HEK293T (cell line): ENCODE data around the gene VOPP1.

ENCODE experiments used
- CTCF ChIA-PET: fragments of 350-600 bp; formaldehyde crosslinking; extraction: SDS; loops from one replicate; lab custom pipeline; 2021; ENCODE audit warnings: antibody characterized with exemption, inconsistent platforms; lab: Yijun Ruan, JAX
- POLR2A ChIA-PET: fragments of 350-600 bp; formaldehyde crosslinking; extraction: SDS; loops from one replicate; lab custom pipeline; 2020; ENCODE audit warnings: antibody characterized with exemption, inconsistent platforms; lab: Yijun Ruan, JAX
- DNase-seq: peaks from one replicate; pipeline ENCODE4 v3.0.0; 2012; ENCODE audit warnings: mixed read lengths; ENCODE audit errors: extremely low spot score
- ARNT ChIP-seq: fragments of 450-650 bp; IDR thresholded peaks from 2 replicates; pipeline ENCODE4 v1.6.1; 2017; ENCODE audit warnings: mild to moderate bottlenecking
- BHLHE40 ChIP-seq: fragments of 450-650 bp; IDR thresholded peaks from 2 replicates; pipeline ENCODE4 v1.6.1; 2016; ENCODE audit warnings: mild to moderate bottlenecking, moderate library complexity, borderline replicate concordance
- CTBP1 ChIP-seq: fragments of 450-650 bp; IDR thresholded peaks from 2 replicates; pipeline ENCODE4 v1.6.1; 2016; ENCODE audit warnings: borderline replicate concordance
- ELF4 ChIP-seq: fragments of 450-650 bp; IDR thresholded peaks from 2 replicates; pipeline ENCODE4 v1.6.1; 2017; ENCODE audit warnings: antibody characterized with exemption
- FOXA1 ChIP-seq: fragments of 450-650 bp; IDR thresholded peaks from 2 replicates; pipeline ENCODE4 v1.6.1; 2016; ENCODE audit warnings: mild to moderate bottlenecking
- FOXK2 ChIP-seq: fragments of 450-650 bp; IDR thresholded peaks from 2 replicates; pipeline ENCODE4 v1.6.1; 2016; ENCODE audit warnings: mild to moderate bottlenecking
- FOXM1 ChIP-seq: fragments of 450-650 bp; IDR thresholded peaks from 2 replicates; pipeline ENCODE4 v1.6.1; 2017; ENCODE audit warnings: mild to moderate bottlenecking, borderline replicate concordance
- HDGF ChIP-seq: fragments of 450-650 bp; IDR thresholded peaks from 2 replicates; pipeline ENCODE4 v1.6.1; 2017; ENCODE audit warnings: antibody characterized with exemption, borderline replicate concordance
- L3MBTL2 ChIP-seq: fragments of 450-650 bp; conservative IDR thresholded peaks from 2 replicates; pipeline ENCODE4 v1.6.1; 2016; ENCODE audit warnings: mild to moderate bottlenecking
- LEF1 ChIP-seq: fragments of 450-650 bp; IDR thresholded peaks from 2 replicates; pipeline ENCODE4 v1.6.1; 2017; ENCODE audit warnings: mild to moderate bottlenecking, borderline replicate concordance
- NFRKB ChIP-seq: fragments of 450-650 bp; IDR thresholded peaks from 2 replicates; pipeline ENCODE4 v1.6.1; 2016; ENCODE audit warnings: mild to moderate bottlenecking, moderate library complexity
- SP1 ChIP-seq: fragments of 450-650 bp; IDR thresholded peaks from 2 replicates; pipeline ENCODE4 v1.6.1; 2017
- SUZ12 ChIP-seq: fragments of 450-650 bp; IDR thresholded peaks from 2 replicates; pipeline ENCODE4 v1.6.1; 2016; ENCODE audit warnings: mild to moderate bottlenecking
- TARDBP ChIP-seq: fragments of 450-650 bp; IDR thresholded peaks from 2 replicates; pipeline ENCODE4 v1.6.1; 2016
- ZNF384 ChIP-seq: fragments of 450-650 bp; IDR thresholded peaks from 2 replicates; pipeline ENCODE4 v1.6.1; 2016
- TF ChIP-seq, protein P1 (sequence below): fragments of 450-650 bp; IDR thresholded peaks from 2 replicates; pipeline ENCODE4 v1.6.1; 2016

The VOPP1 gene

DNA sequence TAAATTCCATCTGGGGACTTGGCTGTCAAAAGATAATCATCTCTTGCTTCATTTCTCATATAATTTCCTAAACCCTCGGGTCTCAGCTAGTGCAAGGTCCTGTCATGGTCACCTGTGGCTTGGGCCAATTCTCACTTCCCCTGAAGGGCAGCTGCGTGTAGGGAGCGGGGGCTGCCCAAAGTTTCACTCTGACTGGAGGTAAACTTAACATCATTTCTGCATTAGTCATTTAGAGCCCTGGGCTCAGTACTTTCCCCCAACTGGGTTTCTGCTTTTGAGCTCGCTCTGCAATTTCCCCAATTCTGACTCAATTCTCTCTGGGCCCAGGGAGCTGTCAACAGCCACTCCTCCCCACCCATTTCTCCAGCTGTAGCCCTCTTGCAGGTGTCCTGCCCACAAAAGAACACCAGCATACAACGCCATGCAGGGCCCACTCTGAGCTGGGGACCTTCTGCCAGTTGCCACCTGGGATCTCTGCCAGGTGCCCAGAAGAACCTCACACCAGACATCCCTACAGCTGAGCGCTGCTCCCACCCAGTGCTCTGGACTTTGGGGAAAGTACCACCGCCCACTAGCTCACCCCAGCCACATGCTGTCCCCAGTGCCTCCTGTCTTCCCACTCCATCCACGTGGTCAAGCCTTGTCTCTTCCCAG lies 37.9 kb downstream of the VOPP1 start:
- ChIA-PET CTCF (no interaction called here), POLR2A (interaction anchor here (0.9 kb wide), 1 partner anchor 37 kb away, joined by 3 read pairs; no protein-coding TSS in a partner anchor)
- no peak for TF ChIP-seq FOXA1
- no peak for TF ChIP-seq FOXM1
- TF ChIP-seq TARDBP = no peak
- no peak for TF ChIP-seq SP1
- no peak for TF ChIP-seq LEF1
- no peak for TF ChIP-seq SUZ12
- TF ChIP-seq NFRKB = no peak
- TF ChIP-seq L3MBTL2 = no peak
- TF ChIP-seq FOXK2 = no peak
- TF ChIP-seq, protein P1, sequence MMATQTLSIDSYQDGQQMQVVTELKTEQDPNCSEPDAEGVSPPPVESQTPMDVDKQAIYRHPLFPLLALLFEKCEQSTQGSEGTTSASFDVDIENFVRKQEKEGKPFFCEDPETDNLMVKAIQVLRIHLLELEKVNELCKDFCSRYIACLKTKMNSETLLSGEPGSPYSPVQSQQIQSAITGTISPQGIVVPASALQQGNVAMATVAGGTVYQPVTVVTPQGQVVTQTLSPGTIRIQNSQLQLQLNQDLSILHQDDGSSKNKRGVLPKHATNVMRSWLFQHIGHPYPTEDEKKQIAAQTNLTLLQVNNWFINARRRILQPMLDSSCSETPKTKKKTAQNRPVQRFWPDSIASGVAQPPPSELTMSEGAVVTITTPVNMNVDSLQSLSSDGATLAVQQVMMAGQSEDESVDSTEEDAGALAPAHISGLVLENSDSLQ = no peak
- TF ChIP-seq CTBP1 = no peak
- no peak for TF ChIP-seq ARNT
- TF ChIP-seq HDGF = no peak
- TF ChIP-seq ELF4 = no peak
- TF ChIP-seq ZNF384 = no peak
- TF ChIP-seq BHLHE40 = no peak
- DNase-seq = no peak

DNA sequence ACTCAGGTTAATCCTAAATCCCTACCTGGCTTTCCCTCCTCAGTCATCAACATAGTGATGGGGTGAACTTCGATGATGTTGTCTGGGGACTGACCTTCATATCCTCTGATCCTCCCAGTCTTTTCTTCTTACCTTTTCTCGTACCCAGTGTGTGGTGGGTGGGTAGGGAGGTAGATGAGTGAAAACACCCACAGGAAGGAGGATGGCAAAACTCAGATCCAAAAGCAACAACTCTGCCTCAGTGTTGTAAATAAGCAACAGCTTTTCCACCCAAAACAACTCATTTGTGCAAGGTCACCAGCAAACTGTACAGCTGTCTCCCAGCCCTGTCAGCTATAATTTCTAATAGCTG lies 38.6 kb downstream of the VOPP1 start:
- POLR2A ChIA-PET = no interaction called here
- TF ChIP-seq FOXM1 = no peak
- TF ChIP-seq, protein P1 = no peak
- TF ChIP-seq FOXA1 = no peak
- CTCF ChIA-PET = no interaction called here
- DNase-seq = no peak

DNA sequence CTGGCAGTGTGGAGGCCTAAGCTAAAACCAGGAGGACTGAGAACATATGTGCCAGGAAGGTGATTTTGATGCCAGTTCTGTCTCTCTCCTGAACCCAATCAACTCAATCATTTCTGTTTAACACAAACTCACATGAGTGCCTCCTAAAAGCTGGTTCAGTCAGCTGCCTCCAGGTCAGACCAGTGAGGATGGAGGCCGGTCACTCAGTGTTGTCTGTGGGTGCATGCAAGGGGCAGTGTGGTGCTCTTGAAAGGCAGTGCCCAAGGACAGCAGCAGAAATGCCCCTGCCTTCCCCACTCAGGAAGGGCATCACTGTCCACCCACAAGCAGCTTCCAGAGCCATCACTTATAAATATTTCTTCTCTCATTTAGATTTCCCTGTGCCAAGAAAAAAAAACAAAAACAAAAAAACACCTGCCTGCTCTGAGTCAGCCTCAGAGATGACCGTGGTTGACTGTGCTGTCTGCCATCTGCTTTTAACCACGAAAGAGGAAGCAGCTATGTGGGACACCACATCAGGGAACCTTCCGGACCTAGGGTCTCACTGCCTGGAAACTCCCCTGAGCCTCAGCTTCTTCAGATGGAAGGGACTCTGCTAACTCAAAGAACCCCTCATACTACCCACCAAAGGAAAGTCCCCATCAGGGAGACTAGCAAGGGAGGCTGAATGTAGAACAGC lies 39.1 kb downstream of the VOPP1 start:
- ChIA-PET CTCF (no interaction called here), POLR2A (interaction anchor here (1.1 kb wide), 1 partner anchor 12 kb away, joined by 3 read pairs; no protein-coding TSS in a partner anchor)
- no peak for TF ChIP-seq FOXM1
- no peak for TF ChIP-seq TARDBP
- TF ChIP-seq LEF1 = no peak
- no peak for TF ChIP-seq CTBP1
- TF ChIP-seq ZNF384 = no peak
- TF ChIP-seq SP1 = no peak
- no peak for TF ChIP-seq ARNT
- TF ChIP-seq, protein P1 = no peak
- no peak for TF ChIP-seq SUZ12
- TF ChIP-seq L3MBTL2 = no peak
- TF ChIP-seq BHLHE40 = no peak
- TF ChIP-seq HDGF = no peak
- TF ChIP-seq FOXK2 = no peak
- TF ChIP-seq NFRKB = no peak
- DNase-seq = no peak

DNA sequence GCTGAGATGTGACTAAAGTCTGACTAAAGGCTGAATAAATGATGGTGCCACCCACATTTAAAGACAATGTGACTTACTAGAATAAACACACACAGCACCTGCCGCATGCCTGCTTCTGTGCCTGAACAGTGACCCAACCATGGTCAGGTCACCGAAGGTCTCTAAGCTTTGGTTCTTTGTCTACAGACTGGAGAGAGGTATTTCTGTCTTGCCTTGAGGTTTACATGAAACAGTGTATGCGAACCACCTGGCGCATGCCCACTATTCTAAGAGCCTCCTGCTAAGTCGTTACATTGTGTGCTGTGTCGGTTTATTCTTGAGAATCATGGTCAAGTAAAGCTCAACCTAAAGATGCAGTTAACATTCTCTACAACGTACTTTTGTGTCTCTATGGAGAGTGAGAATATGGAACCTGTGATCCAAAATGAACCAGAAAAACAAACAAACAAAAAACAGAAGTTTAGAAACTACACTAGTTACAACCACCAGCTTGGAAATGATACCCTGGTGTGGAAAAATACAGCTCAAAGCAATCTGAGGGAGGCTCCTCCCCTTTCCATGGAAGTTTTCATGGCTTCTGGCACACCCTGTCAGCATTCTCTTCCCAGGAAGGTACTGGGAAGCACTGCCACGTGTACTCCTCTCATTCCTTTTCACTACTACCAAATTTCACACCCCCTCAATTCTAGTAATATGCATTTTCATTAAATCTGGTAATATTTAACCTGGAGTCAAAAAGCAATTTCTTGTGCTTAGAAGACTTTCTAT lies 40.0 kb downstream of the VOPP1 start:
- CTCF ChIA-PET = no interaction called here
- no peak for DNase-seq
- TF ChIP-seq TARDBP = no peak
- TF ChIP-seq ARNT = no peak
- TF ChIP-seq SP1 = no peak
- TF ChIP-seq CTBP1 = no peak
- no peak for TF ChIP-seq ZNF384
- TF ChIP-seq LEF1 = no peak
- TF ChIP-seq L3MBTL2 = no peak
- POLR2A ChIA-PET = interaction anchor here (1.1 kb wide), 1 partner anchor 11 kb away, joined by 3 read pairs; no protein-coding TSS in a partner anchor

DNA sequence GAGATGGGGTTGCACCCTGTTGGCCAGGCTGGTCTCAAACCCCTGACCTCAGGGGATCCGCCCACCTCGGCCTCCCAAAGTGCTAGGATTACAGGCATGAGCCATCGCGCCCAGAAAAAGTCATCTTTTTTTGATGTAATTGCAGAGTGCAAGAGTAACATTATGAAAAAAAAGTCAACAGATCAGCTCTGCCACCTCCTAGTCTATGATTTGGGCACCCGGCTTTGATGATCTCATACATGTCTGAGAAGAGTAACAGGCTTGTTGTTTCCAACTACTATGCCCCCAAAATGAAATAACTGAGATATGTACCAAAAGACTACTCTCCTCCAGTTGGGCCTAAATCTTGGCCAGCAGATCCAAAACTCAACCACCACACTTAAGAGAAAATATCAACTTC lies 40.8 kb downstream of the VOPP1 start:
- ChIA-PET POLR2A (no interaction called here), CTCF (no interaction called here)
- no peak for DNase-seq
- TF ChIP-seq TARDBP = no peak
- no peak for TF ChIP-seq CTBP1
- no peak for TF ChIP-seq LEF1
- TF ChIP-seq ELF4 = no peak

DNA sequence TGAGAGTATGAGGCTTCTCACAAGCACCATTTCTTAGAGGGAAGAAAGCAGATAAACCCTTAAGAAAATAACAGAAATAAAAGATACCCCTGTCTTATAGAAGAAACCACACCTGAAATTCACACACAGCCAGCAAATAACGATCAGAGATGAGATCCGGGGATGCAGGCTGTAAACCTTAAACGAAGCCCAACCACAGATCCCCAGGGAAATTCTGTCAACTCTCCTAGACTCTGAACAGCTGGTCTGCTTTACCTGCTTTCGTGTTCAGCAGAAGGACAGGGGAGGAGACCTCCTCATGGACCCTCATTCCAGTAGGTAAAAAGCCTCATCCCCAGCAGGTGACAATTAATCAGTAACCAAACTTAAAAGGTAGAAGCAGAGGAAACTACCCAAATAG lies 45.0 kb downstream of the VOPP1 start:
- ChIA-PET POLR2A (no interaction called here), CTCF (no interaction called here)
- no peak for TF ChIP-seq BHLHE40
- no peak for TF ChIP-seq SP1
- no peak for TF ChIP-seq ZNF384
- no peak for TF ChIP-seq FOXK2
- no peak for TF ChIP-seq CTBP1
- no peak for TF ChIP-seq FOXA1
- no peak for TF ChIP-seq LEF1
- TF ChIP-seq TARDBP = no peak
- no peak for TF ChIP-seq ELF4
- TF ChIP-seq NFRKB = no peak
- TF ChIP-seq, protein P1 = no peak
- no peak for TF ChIP-seq HDGF
- no peak for TF ChIP-seq SUZ12

More for the DNA sequence above, 45.0 kb downstream of the VOPP1 start:
- DNase-seq = no peak
